Mesodermal cell (in vitro differentiated cells): Measurements from ENCODE around the gene ZCCHC14. TPM values are rescaled to one million over a fixed set of nuclear protein-coding genes. Genes with fewer than 3 reads are reported as not detected.

Experiments used
- H3K27ac ChIP-seq: 2 replicates; pipeline ENCODE4 v1.7.0; 2013; ENCODE audit warnings: mild to moderate bottlenecking, low read depth, low read length, moderate library complexity; ENCODE audit not compliant: severe bottlenecking
- H3K36me3 ChIP-seq: 2 replicates; pipeline ENCODE4 v1.7.1; 2013; ENCODE audit warnings: mild to moderate bottlenecking, low read length, moderate library complexity; ENCODE audit not compliant: control insufficient read depth, insufficient read depth
- H3K4me1 ChIP-seq: one replicate; pipeline ENCODE4 v1.7.1; 2013; ENCODE audit warnings: mild to moderate bottlenecking, low read length; ENCODE audit not compliant: insufficient read depth, control insufficient read depth, poor library complexity, severe bottlenecking
- H3K4me3 ChIP-seq: 2 replicates; pipeline ENCODE4 v1.7.0; 2013; ENCODE audit warnings: low read length, control low read depth, mild to moderate bottlenecking; ENCODE audit not compliant: insufficient read depth, poor library complexity, severe bottlenecking; ENCODE audit errors: extremely low read depth
- H3K9me3 ChIP-seq: 2 replicates; pipeline ENCODE4 v1.7.1; 2013; ENCODE audit warnings: mild to moderate bottlenecking, low read length, moderate library complexity; ENCODE audit not compliant: control insufficient read depth
- WGBS, 2 experiments: methylation state at CpG; one replicate each; pipeline ENCODE4 v1.1.5; 2013; ENCODE audit warnings: missing lambda C conversion rate in 2 of 2; ENCODE audit not compliant: insufficient coverage in 2 of 2; 5-methylcytosine and 5-hydroxymethylcytosine counted together
- polyA plus RNA-seq, 2 experiments: library from polyadenylated mRNA; stranded (reverse); fragments of 50-300 nt; gene quantifications; one replicate each; pipeline ENCODE4 v1.2.3, GENCODE V29; 2013

ZCCHC14 gene
- polyA plus RNA-seq (2013, experiment 1 of 2): 21.6 TPM
- 18.5 TPM for polyA plus RNA-seq (2013, experiment 2 of 2)

DNA sequence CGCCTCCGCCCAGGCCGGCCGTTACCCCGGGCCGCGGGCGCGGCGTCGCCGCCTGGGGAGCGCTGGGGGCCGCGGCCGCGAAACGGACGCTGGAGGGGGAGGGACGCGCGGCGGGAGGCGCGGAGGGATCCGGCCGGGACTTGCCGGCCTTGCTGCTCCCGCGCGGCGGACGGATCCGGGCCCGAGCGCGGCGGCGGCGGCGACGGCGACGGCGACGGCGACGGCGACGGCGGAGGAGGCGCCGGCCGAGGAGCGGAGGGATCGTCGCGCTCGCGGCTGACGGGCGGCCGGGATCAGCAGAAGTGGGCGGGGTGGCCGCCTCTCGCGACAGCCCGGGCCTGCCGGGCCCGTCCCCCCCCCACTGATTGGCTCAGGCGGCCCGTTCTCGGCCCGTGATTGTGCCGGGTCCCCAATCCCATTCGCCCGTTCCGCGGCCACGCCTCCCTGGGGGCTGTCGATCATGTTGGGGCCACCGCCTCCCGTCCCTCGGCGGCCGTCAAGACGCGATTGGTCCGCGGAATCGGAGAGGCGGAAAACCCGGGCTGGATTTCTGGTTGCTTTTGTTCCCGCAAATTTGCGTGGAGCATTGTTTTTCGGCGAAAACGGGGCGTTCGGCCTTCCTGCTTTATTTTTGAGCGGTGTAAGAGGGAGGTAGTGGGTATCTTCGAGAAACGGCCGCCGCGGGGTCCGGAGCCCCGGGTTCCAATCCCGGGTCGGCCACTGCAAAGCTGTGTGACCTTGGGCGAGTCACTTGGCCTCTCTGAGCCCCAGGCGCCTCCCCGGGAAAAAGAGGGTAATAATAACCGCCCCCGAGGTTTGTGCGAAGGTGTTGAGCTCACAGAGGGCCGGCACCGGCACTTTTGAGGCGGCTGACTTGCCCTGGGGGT is at the start of gene ZCCHC14:
ZCCHC14 (minus strand) TSS at position 304 of the 887 bp plus-strand sequence. CDS start 786 bp downstream, outside the sequence.
- H3K9me3 ChIP-seq: no peaks in the 10 kb centered on the region
- 2 to 3% methylated on average over 74 to 114 of the region's 119 CpGs for WGBS, 2 experiments
- peak within 1 kb of the TSS; percentile 29 for H3K27ac ChIP-seq

GRCh38 chr16:87541872-87542234 is 49.0 kb upstream of the ZCCHC14 start:
- no peaks in the 10 kb centered on the region for H3K36me3 ChIP-seq
- H3K9me3 ChIP-seq: no peaks in the 10 kb centered on the region
- no peak overlapping the region for H3K4me3 ChIP-seq
- H3K27ac ChIP-seq: peak overlapping the region; percentile 33
- H3K4me1 ChIP-seq: peaks cover 16% of the 10 kb centered on the region
- WGBS, 2 experiments: 82% methylated on average over 8 to 9 of the region's 11 CpGs

More for the DNA sequence above, at the start of gene ZCCHC14:
- Histone ChIP-seq H3K36me3 (peaks cover 6% of the 10 kb centered on the region), H3K4me3 (peak within 1 kb of the TSS; percentile 44), H3K4me1 (peaks cover 25% of the 10 kb centered on the region)

DNA sequence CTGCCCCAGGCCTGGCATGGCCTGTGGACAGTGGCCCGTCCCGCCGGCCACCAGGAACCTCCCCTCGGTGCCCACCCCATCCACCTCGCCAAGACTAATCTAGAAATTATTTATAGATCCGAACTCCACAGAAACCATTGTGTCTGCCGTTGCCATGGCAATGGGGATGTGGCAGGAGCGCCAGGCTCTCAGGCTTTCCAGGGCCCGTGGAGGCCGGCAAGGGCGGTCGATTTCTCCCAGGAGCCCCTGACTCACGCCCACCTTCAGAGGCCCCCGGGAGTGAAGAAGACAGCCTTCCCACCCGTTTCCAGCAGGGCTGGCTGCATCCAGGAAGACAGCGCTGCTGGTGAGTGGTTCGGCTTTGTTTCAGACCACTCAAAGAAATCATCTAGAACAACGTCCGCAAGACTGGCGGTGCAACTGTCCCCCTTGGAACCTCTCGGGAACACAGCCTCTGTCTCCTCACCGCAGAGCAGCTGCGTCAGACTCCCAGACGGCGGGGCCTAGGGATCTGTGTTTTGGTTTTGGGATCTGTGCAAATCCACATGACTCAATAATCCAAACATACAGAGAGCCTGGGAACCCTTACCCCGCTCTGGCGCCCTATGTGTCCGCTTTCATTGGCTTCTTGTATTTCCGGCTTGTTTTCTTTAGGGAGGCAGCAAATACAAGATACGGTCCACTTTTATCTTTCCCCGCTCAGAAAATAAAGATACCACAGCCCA is 48.5 kb upstream of the ZCCHC14 start:
- Histone ChIP-seq H3K27ac (peak overlapping the region; percentile 33), H3K4me1 (peaks cover 16% of the 10 kb centered on the region), H3K36me3 (no peaks in the 10 kb centered on the region), H3K4me3 (no peak overlapping the region), H3K9me3 (no peaks in the 10 kb centered on the region)
- WGBS, 2 experiments: 85 to 86% methylated on average over 24 to 30 of the region's 31 CpGs

DNA sequence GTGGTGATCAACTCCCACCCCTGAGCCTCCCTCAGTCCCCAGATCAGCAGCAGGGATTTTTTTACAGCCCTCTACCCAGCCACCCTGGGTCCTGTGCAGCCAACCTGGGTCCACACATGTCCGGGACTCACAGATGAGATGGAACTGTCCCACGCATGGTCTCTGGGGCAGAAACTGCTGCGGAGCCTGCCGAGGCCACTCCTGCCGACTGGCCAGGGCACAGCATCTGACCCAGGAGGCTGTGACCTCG is 48.0 kb upstream of the ZCCHC14 start:
- Histone ChIP-seq H3K4me1 (peaks cover 16% of the 10 kb centered on the region), H3K27ac (no peak overlapping the region), H3K4me3 (no peak overlapping the region), H3K36me3 (no peaks in the 10 kb centered on the region), H3K9me3 (no peaks in the 10 kb centered on the region)
- WGBS, 2 experiments: 92 to 94% methylated on average over 5 to 6 of the region's 6 CpGs

GRCh38 chr16:87540072-87540896 is 47.5 kb upstream of the ZCCHC14 start:
- WGBS, 2 experiments: 64 to 78% methylated on average over 15 to 16 of the region's 20 CpGs
- no peak overlapping the region for H3K27ac ChIP-seq
- H3K4me3 ChIP-seq: no peak overlapping the region

DNA sequence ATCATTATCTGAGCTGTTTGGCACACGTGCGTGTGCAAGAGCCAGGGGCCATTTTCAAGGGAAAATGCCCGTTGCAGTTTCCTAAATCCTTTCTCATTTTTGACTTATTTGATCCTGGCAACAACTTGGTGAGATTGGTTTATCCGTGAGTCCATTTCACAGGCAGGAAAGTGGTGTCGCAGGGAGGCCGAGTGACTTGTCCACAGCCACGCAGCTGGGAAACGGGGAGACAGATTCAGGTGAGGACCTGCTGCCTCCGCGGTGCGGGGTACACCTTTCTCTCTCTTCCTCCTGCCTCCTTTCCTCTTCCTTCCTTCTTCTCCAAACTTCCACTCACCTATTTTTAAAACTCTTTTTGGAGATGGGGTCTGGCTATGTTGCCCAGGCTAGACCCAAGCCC is 46.3 kb upstream of the ZCCHC14 start:
- no peak overlapping the region for H3K4me3 ChIP-seq
- peaks cover 7% of the 10 kb centered on the region for H3K9me3 ChIP-seq
- 85 to 89% methylated on average over 7 to 8 of the region's 11 CpGs for WGBS, 2 experiments
- no peaks in the 10 kb centered on the region for H3K36me3 ChIP-seq
- H3K4me1 ChIP-seq: peaks cover 16% of the 10 kb centered on the region
- no peak overlapping the region for H3K27ac ChIP-seq

More at GRCh38 chr16:87540072-87540896, 47.5 kb upstream of the ZCCHC14 start:
- Histone ChIP-seq H3K4me1 (peaks cover 16% of the 10 kb centered on the region), H3K9me3 (no peaks in the 10 kb centered on the region), H3K36me3 (no peaks in the 10 kb centered on the region)

GRCh38 chr16:87538594-87538993 is 45.8 kb upstream of the ZCCHC14 start:
- no peaks in the 10 kb centered on the region for H3K36me3 ChIP-seq
- no peak overlapping the region for H3K4me3 ChIP-seq
- 87 to 88% methylated on average over 7 to 9 of the region's 11 CpGs for WGBS, 2 experiments
- H3K9me3 ChIP-seq: peaks cover 8% of the 10 kb centered on the region
- no peak overlapping the region for H3K27ac ChIP-seq
- H3K4me1 ChIP-seq: peaks cover 16% of the 10 kb centered on the region

GRCh38 chr16:87538160-87538559 is 45.3 kb upstream of the ZCCHC14 start:
- Histone ChIP-seq H3K4me1 (peaks cover 16% of the 10 kb centered on the region), H3K27ac (no peak overlapping the region), H3K9me3 (peaks cover 12% of the 10 kb centered on the region), H3K4me3 (no peak overlapping the region), H3K36me3 (no peaks in the 10 kb centered on the region)
- 81% methylated on average over 2 to 4 of the region's 4 CpGs for WGBS, 2 experiments

- H3K36me3 ChIP-seq: no peaks in the 10 kb centered on the region
- H3K4me3 ChIP-seq: no peak overlapping the region
- H3K9me3 ChIP-seq: peaks cover 18% of the 10 kb centered on the region
- H3K27ac ChIP-seq: no peak overlapping the region
- peaks cover 12% of the 10 kb centered on the region for H3K4me1 ChIP-seq
- 43 to 58% methylated on average over 2 to 3 of the region's 10 CpGs for WGBS, 2 experiments
Measured at GRCh38 chr16:87536795-87537142, 43.9 kb upstream of the ZCCHC14 start.
